Measurements from ENCODE around the gene CALML5.

The CALML5 gene

DNA sequence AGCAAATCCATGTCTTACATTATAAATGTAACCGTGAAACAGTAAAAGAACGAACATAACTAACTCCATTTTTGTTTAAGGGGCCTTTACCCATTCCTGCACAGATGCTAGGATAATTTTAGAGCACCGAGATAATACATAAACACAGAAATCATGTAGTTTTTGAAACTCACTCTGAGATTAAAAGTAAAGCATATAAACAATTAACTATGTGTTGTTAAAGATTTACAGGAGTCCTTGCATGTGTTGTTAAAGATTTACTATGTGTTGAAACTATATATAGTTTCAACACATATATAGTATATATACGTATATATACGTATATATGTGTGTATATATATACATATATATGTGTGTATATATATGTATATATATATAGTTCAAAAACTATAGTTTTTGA lies 18.2 kb upstream of the CALML5 start:
- H3K9me3 ChIP-seq (ENCODE audit: insufficient read depth, low read length) = no peaks in the 10 kb centered on the region
- no peaks in the 10 kb centered on the region for H3K79me2 ChIP-seq (ENCODE audit: low read length)
- H4K20me1 ChIP-seq (ENCODE audit: insufficient read depth, low read length) = no peaks in the 10 kb centered on the region
- H3K9ac ChIP-seq (ENCODE audit: low read length) = no peak overlapping the region
- H3K36me3 ChIP-seq (replicated peaks; ENCODE audit: low read depth, low read length) = no peaks in the 10 kb centered on the region
- no peak overlapping the region for H3K4me3 ChIP-seq (ENCODE audit: low read length)
- H2AFZ ChIP-seq (ENCODE audit: low read depth, low read length) = no peak overlapping the region
- TF ChIP-seq EZH2phosphoT487 (IDR thresholded peaks at IDR 0.05; ENCODE audit: low read depth) = no peak
- TF ChIP-seq, protein P1, sequence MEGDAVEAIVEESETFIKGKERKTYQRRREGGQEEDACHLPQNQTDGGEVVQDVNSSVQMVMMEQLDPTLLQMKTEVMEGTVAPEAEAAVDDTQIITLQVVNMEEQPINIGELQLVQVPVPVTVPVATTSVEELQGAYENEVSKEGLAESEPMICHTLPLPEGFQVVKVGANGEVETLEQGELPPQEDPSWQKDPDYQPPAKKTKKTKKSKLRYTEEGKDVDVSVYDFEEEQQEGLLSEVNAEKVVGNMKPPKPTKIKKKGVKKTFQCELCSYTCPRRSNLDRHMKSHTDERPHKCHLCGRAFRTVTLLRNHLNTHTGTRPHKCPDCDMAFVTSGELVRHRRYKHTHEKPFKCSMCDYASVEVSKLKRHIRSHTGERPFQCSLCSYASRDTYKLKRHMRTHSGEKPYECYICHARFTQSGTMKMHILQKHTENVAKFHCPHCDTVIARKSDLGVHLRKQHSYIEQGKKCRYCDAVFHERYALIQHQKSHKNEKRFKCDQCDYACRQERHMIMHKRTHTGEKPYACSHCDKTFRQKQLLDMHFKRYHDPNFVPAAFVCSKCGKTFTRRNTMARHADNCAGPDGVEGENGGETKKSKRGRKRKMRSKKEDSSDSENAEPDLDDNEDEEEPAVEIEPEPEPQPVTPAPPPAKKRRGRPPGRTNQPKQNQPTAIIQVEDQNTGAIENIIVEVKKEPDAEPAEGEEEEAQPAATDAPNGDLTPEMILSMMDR (IDR thresholded peaks at IDR 0.05; ENCODE audit: low read depth, low read length) = no peak
- no peak overlapping the region for H3K27ac ChIP-seq (ENCODE audit: low read length)
- H3K4me1 ChIP-seq (ENCODE audit: low read length) = no peaks in the 10 kb centered on the region
- H3K27me3 ChIP-seq (ENCODE audit: low read depth, low read length) = no peaks in the 10 kb centered on the region
- no peak overlapping the region for H3K4me2 ChIP-seq (ENCODE audit: low read length)

DNA sequence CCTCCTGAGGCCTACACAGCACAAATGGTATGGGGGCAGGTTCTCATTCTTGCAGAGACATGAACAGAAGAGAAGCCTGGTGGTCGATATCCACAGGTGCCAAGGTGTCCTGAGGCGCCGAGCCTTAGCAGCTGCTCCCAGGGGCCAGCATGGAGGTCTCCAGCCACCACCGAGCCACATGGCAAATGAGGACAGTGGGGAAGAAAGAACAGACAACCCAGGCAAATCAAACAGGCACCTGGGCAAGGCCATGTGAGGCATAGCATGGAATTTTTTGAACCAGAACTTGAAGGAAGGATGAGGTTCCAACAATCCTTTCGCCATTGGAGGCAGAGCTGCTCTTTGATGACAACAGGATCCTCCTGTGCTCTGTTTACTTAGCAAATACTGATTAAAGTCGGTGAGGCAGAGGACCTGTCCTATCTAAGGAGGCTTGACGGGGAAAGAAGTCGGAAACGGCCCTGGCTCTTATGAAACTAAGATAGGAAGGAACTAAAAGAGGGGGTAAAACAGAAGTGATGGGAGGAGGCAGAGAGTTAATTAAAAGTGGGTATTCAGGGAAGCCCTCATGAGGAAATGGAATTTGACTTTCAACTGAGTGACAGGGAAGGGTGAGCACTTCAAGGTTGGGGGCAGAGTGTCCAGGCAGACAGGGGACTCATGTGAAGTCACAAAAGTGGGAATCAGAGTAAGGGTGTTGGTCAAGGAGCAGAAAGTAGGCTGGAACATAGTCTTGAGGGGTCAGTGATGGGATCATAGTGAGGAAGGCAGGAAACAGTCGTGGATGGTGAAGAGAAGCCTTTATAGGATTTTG lies 16.8 kb upstream of the CALML5 start:
- Histone ChIP-seq H4K20me1 (ENCODE audit: insufficient read depth, low read length) (no peaks in the 10 kb centered on the region), H3K27ac (ENCODE audit: low read length) (no peak overlapping the region), H3K9me3 (ENCODE audit: insufficient read depth, low read length) (no peaks in the 10 kb centered on the region), H3K79me2 (ENCODE audit: low read length) (no peaks in the 10 kb centered on the region), H3K4me1 (ENCODE audit: low read length) (no peaks in the 10 kb centered on the region), H2AFZ (ENCODE audit: low read depth, low read length) (no peak overlapping the region), H3K9ac (ENCODE audit: low read length) (no peak overlapping the region), H3K4me2 (ENCODE audit: low read length) (no peak overlapping the region), H3K36me3 (replicated peaks; ENCODE audit: low read depth, low read length) (no peaks in the 10 kb centered on the region), H3K27me3 (ENCODE audit: low read depth, low read length) (no peaks in the 10 kb centered on the region), H3K4me3 (ENCODE audit: low read length) (no peak overlapping the region)
- TF ChIP-seq, protein P1 (IDR thresholded peaks at IDR 0.05; ENCODE audit: low read depth, low read length) = no peak
- TF ChIP-seq EZH2phosphoT487 (IDR thresholded peaks at IDR 0.05; ENCODE audit: low read depth) = no peak

DNA sequence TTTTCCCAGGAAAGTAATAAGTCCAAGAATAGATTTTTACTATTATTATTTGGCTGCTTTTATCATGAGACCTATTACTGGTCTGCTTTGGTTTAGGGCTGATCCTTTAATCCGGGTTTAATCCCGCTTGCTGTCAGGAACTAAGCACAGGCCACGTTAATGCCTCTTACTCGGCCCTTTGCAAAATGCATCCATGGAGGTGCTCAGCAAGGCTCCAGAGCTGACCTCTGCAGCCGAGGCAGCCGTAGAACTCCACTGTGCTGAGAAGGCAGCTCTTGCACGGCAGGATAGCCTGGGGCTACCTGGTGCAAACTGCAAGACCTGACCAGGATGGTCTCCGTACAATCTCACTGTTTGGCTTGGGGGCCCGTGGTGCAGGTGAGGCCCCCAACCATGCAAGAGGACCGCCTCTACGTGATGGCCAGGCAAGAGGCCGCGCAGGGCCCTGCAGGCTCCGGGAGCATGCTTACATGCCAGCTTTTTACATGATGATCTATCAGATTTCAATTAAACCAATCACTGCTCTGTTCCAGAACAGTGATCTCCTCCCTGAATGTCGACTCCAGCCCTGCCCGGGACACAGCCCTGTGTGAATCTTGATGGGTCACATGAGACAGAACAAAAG lies 15.0 kb upstream of the CALML5 start:
- H3K36me3 ChIP-seq (replicated peaks; ENCODE audit: low read depth, low read length) = no peaks in the 10 kb centered on the region
- no peak for TF ChIP-seq EZH2phosphoT487 (IDR thresholded peaks at IDR 0.05; ENCODE audit: low read depth)
- TF ChIP-seq, protein P1 (IDR thresholded peaks at IDR 0.05; ENCODE audit: low read depth, low read length) = no peak
- H3K79me2 ChIP-seq (ENCODE audit: low read length) = no peaks in the 10 kb centered on the region
- no peaks in the 10 kb centered on the region for H4K20me1 ChIP-seq (ENCODE audit: insufficient read depth, low read length)
- H2AFZ ChIP-seq (ENCODE audit: low read depth, low read length) = no peak overlapping the region
- no peaks in the 10 kb centered on the region for H3K9me3 ChIP-seq (ENCODE audit: insufficient read depth, low read length)
- no peaks in the 10 kb centered on the region for H3K27me3 ChIP-seq (ENCODE audit: low read depth, low read length)
- no peak overlapping the region for H3K27ac ChIP-seq (ENCODE audit: low read length)
- H3K9ac ChIP-seq (ENCODE audit: low read length) = no peak overlapping the region
- H3K4me1 ChIP-seq (ENCODE audit: low read length) = no peaks in the 10 kb centered on the region
- H3K4me2 ChIP-seq (ENCODE audit: low read length) = no peak overlapping the region
- no peak overlapping the region for H3K4me3 ChIP-seq (ENCODE audit: low read length)

DNA sequence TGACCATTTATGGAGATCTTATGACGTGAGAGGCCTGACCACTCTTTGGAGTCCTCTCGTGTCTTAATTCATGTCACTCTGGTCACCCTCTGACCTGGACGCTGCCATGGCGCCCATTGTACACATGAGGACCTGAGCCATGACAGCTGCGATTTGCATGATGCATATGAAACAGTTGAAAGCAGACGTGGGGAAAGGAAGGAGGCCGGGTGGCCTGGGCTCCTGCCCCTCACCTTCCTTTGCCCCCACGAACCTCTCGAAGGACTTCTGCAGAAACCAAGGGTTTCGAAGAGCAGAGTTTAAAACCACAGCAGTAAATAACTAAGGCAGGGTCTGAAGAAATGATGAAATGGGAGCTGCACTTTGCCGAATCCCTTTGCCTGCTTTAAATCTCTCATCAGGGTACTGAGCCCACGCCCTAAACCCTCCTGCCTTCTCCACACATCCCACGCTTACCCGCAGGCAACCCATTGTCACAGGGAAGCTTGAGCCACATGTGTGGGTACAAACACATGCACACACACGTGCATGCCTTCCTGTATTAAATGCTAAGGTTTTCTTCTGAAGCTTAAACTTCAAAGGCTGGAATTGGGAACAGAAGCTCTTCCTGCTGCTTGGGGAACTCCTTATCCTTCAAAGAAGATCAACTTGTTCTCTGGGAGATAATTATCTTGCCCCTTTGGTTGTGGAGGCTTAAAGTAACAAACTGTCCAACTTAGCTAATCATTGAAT lies 13.7 kb upstream of the CALML5 start:
- Histone ChIP-seq H4K20me1 (ENCODE audit: insufficient read depth, low read length) (no peaks in the 10 kb centered on the region), H3K79me2 (ENCODE audit: low read length) (no peaks in the 10 kb centered on the region), H3K9ac (ENCODE audit: low read length) (no peak overlapping the region), H2AFZ (ENCODE audit: low read depth, low read length) (no peak overlapping the region), H3K27me3 (ENCODE audit: low read depth, low read length) (no peaks in the 10 kb centered on the region), H3K4me1 (ENCODE audit: low read length) (no peaks in the 10 kb centered on the region), H3K36me3 (replicated peaks; ENCODE audit: low read depth, low read length) (no peaks in the 10 kb centered on the region), H3K9me3 (ENCODE audit: insufficient read depth, low read length) (no peaks in the 10 kb centered on the region), H3K4me3 (ENCODE audit: low read length) (no peak overlapping the region), H3K27ac (ENCODE audit: low read length) (no peak overlapping the region), H3K4me2 (ENCODE audit: low read length) (no peak overlapping the region)
- TF ChIP-seq, protein P1 (IDR thresholded peaks at IDR 0.05; ENCODE audit: low read depth, low read length) = no peak
- no peak for TF ChIP-seq EZH2phosphoT487 (IDR thresholded peaks at IDR 0.05; ENCODE audit: low read depth)
